ENCODE measurements around the gene TSEN15. TPM values are rescaled to one million over a fixed set of nuclear protein-coding genes. Genes with fewer than 3 reads are reported as not detected.
A peak's percentile ranks its signal among the peaks of the same experiment; 100 is the strongest.

TSEN15 gene
- total and polyA plus RNA-seq, 12 donors, result 16.3 to 55.1 (median 27.8) TPM

DNA sequence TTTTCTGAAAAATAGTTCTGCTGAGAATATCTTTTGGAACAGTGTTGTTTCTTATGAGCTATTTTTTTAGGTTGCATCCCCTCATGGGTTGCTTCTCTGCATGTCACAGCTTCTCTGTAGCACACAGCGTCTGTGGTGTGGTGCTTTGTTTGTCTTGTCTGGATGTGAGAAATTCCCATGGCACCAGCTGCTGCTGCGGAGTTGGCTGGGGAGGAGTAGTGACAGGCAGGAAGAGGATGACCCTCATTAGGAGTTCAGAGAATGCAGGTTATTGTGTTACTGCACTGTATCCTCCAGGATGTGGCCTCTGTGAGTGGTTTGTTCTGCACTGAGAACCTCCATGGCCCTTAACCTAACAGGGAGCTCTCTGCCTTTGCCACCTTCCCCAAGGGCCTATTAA lies 64.8 kb downstream of the TSEN15 start:
- intact Hi-C loops (cut with DNase I), result no loop called here
- H3K9me3 ChIP-seq (replicated peaks in 1 of 3), result no peaks in the 10 kb centered on the region
- no peaks in the 10 kb centered on the region for H3K36me3 ChIP-seq (replicated peaks in 1 of 2)
- TF ChIP-seq POLR2A (IDR thresholded peaks at IDR 0.05) (no peak), CTCF (IDR thresholded peaks at IDR 0.05) (no peak)
- DNase-seq, result peak in 2 of 7 donors; percentile 7 to 17
- no peak overlapping the region for H3K27ac ChIP-seq
- H3K4me1 ChIP-seq (replicated peaks in 1 of 2), result no peaks in the 10 kb centered on the region
- WGBS, 4 donors, result 63 to 92% (median 71%) methylated on average over 2 of the region's 2 CpGs
- H3K27me3 ChIP-seq, result no peaks in the 10 kb centered on the region
- H3K4me3 ChIP-seq, result no peak overlapping the region

GRCh38 chr1:184118046-184118445 lies 66.5 kb downstream of the TSEN15 start:
- H3K27me3 ChIP-seq, result no peaks in the 10 kb centered on the region
- H3K27ac ChIP-seq, result no peak overlapping the region
- TF ChIP-seq POLR2A (IDR thresholded peaks at IDR 0.05) (no peak), CTCF (IDR thresholded peaks at IDR 0.05) (no peak)
- H3K36me3 ChIP-seq (replicated peaks in 1 of 2), result no peaks in the 10 kb centered on the region
- no peak for DNase-seq
- WGBS, 4 donors, result 68 to 79% (median 71%) methylated on average over 2 of the region's 2 CpGs
- intact Hi-C loops (cut with DNase I), result no loop called here
- H3K4me3 ChIP-seq, result no peak overlapping the region
- H3K9me3 ChIP-seq (replicated peaks in 1 of 3), result no peaks in the 10 kb centered on the region
- no peaks in the 10 kb centered on the region for H3K4me1 ChIP-seq (replicated peaks in 1 of 2)

Other genes starting within 250 kb of the TSEN15 start
- gene RGL1, start 246.6 kb upstream of the TSEN15 start, total RNA-seq, result 10 to 100 TPM; 29.6 to 76.9 (median 51.7) TPM
- 10 to 100 TPM; 15.5 to 28.1 (median 18.6) TPM for gene RGL1, start 246.6 kb upstream of the TSEN15 start, polyA plus RNA-seq
- 10 to 100 TPM in 3 of 9 donors, 1 to 10 TPM in 5, under 1 TPM in 1; 0.55 to 12.6 (median 7.9) TPM for gene COLGALT2, start 14.0 kb upstream of the TSEN15 start, total RNA-seq
- 10 to 100 TPM in 1 of 3 donors, 1 to 10 TPM in 2; 5.4 to 12.9 (median 8.2) TPM for gene COLGALT2, start 14.0 kb upstream of the TSEN15 start, polyA plus RNA-seq